Measurements from ENCODE around the gene RFX4. TPM values are rescaled to one million over a fixed set of nuclear protein-coding genes. Genes with fewer than 3 reads are reported as not detected.

The RFX4 gene
- total RNA-seq, 2 experiments from 2014 or later, result not detected

- intact Hi-C loops (cut with micrococcal nuclease), result no loop called here
- no peaks in the 10 kb centered on the region for H3K9me3 Mint-ChIP-seq
- ATAC-seq (no peak), DNase-seq (no peak)
- H3K4me1 Mint-ChIP-seq (ENCODE audit: low read depth), result peaks cover 3% of the 10 kb centered on the region
- no peak overlapping the region for H3K4me3 Mint-ChIP-seq
- no peaks in the 10 kb centered on the region for H3K36me3 Mint-ChIP-seq (ENCODE audit: low read depth)
- peaks cover 2% of the 10 kb centered on the region for H3K27me3 Mint-ChIP-seq
- ChIA-PET CTCF (interaction anchor here (1.0 kb wide), 2 partner anchors 35 to 101 kb away, joined by 3 read pairs; partner anchors contain the start of gene RIC8B), POLR2A (no interaction called here)
- H3K27ac Mint-ChIP-seq, result no peak overlapping the region
- TF ChIP-seq, protein P1, sequence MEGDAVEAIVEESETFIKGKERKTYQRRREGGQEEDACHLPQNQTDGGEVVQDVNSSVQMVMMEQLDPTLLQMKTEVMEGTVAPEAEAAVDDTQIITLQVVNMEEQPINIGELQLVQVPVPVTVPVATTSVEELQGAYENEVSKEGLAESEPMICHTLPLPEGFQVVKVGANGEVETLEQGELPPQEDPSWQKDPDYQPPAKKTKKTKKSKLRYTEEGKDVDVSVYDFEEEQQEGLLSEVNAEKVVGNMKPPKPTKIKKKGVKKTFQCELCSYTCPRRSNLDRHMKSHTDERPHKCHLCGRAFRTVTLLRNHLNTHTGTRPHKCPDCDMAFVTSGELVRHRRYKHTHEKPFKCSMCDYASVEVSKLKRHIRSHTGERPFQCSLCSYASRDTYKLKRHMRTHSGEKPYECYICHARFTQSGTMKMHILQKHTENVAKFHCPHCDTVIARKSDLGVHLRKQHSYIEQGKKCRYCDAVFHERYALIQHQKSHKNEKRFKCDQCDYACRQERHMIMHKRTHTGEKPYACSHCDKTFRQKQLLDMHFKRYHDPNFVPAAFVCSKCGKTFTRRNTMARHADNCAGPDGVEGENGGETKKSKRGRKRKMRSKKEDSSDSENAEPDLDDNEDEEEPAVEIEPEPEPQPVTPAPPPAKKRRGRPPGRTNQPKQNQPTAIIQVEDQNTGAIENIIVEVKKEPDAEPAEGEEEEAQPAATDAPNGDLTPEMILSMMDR (IDR thresholded peaks at IDR 0.05), result no peak
These were observed 157.2 kb downstream of the RFX4 start for GRCh38 chr12:106739815-106740530.

DNA sequence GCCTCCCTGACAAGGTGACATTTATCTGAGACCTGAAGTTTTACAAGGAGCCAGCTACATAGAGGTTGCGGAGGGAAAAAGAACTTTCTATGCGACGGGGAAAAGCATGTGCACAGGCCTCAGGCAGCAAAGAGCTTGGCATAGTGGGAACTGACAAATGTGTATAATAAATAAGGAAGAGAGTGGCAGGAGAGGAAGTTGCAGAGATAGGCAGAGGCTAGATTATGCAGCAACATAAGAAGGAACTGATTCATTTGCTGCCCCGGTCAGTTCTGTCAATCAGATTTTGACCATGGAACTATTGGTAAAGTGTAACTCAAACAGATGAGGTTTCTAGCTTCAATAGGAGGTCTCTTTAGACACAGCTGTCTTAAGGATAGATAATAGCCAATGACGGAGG lies 158.0 kb downstream of the RFX4 start:
- H3K4me3 Mint-ChIP-seq, result no peak overlapping the region
- POLR2A ChIA-PET, result interaction anchor here (1.6 kb wide), 1 partner anchor 17 kb away, joined by 3 read pairs; no protein-coding TSS in a partner anchor

DNA sequence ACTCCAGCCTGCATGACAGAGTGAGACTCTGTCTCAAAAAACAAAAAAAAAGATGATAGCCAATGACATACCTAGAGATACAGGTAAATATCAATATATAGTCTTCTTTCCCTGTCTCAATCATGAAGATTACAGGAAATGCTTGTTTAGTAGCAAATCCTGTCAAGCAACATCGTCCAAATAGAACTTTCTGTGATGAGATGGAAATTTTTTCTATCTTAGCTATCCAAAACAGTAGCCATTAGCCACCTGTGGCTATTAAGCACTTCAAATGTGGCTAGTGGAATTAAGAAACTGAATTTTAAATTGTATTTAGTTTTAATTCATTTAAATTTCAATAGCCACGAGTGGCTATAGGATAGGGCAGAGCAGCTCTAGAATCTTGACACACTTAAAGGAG lies 158.4 kb downstream of the RFX4 start:
- CTCF ChIA-PET, result interaction anchor here (1.0 kb wide), 1 partner anchor 100 kb away, joined by 3 read pairs; no protein-coding TSS in a partner anchor
- DNase-seq, result no peak
- peaks cover 2% of the 10 kb centered on the region for H3K27me3 Mint-ChIP-seq
- ATAC-seq, result no peak
- POLR2A ChIA-PET, result interaction anchor here (1.6 kb wide), 1 partner anchor 17 kb away, joined by 3 read pairs; no protein-coding TSS in a partner anchor
- H3K9me3 Mint-ChIP-seq, result no peaks in the 10 kb centered on the region
- peaks cover 3% of the 10 kb centered on the region for H3K4me1 Mint-ChIP-seq (ENCODE audit: low read depth)
- no peaks in the 10 kb centered on the region for H3K36me3 Mint-ChIP-seq (ENCODE audit: low read depth)
- no peak overlapping the region for H3K27ac Mint-ChIP-seq
- no peak overlapping the region for H3K4me3 Mint-ChIP-seq
- intact Hi-C loops (cut with micrococcal nuclease), result no loop called here
- TF ChIP-seq, protein P1 (IDR thresholded peaks at IDR 0.05), result no peak

More for the DNA sequence above, 158.0 kb downstream of the RFX4 start:
- intact Hi-C loops (cut with micrococcal nuclease), result no loop called here
- H3K36me3 Mint-ChIP-seq (ENCODE audit: low read depth), result no peaks in the 10 kb centered on the region
- H3K9me3 Mint-ChIP-seq, result no peaks in the 10 kb centered on the region
- H3K4me1 Mint-ChIP-seq (ENCODE audit: low read depth), result peaks cover 3% of the 10 kb centered on the region
- no peak for ATAC-seq
- no peak for DNase-seq
- TF ChIP-seq, protein P1 (IDR thresholded peaks at IDR 0.05), result no peak
- CTCF ChIA-PET, result interaction anchor here (1.0 kb wide), 1 partner anchor 100 kb away, joined by 3 read pairs; no protein-coding TSS in a partner anchor
- H3K27ac Mint-ChIP-seq, result no peak overlapping the region
- H3K27me3 Mint-ChIP-seq, result peaks cover 2% of the 10 kb centered on the region

- DNase-seq (no peak), ATAC-seq (no peak)
- Mint-ChIP-seq H3K36me3 (ENCODE audit: low read depth) (no peaks in the 10 kb centered on the region), H3K27me3 (peaks cover 2% of the 10 kb centered on the region), H3K9me3 (no peaks in the 10 kb centered on the region), H3K27ac (no peak overlapping the region), H3K4me3 (no peak overlapping the region), H3K4me1 (ENCODE audit: low read depth) (peaks cover 17% of the 10 kb centered on the region)
- CTCF ChIA-PET, result no interaction called here
- TF ChIP-seq, protein P1 (IDR thresholded peaks at IDR 0.05), result no peak
- POLR2A ChIA-PET, result no interaction called here
- intact Hi-C loops (cut with micrococcal nuclease), result no loop called here
These were observed 160.6 kb downstream of the RFX4 start for GRCh38 chr12:106743270-106743988.

DNA sequence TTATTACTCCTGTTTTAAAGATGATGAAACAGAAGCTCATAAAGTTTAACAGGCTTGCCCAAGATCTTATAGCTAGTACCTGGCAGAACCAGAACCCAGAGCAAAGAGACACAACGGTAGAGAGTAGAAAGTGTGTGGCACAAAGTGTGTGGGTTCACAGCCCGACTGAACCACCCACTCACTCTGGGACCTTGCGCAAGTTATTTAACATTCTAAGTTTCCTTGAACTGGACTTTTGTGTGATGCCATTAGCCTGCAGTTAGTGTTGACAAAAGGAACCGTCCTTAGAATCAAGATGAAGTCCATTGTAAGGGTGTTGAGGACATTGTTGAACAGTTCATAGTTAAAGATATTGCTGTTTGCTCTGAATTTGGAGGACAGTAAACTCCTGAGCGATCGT lies 161.8 kb downstream of the RFX4 start:
- H3K27me3 Mint-ChIP-seq, result peaks cover 1% of the 10 kb centered on the region
- intact Hi-C loops (cut with micrococcal nuclease), result no loop called here
- no peaks in the 10 kb centered on the region for H3K9me3 Mint-ChIP-seq
- ChIA-PET CTCF (no interaction called here), POLR2A (no interaction called here)
- H3K4me3 Mint-ChIP-seq, result no peak overlapping the region
- peaks cover 20% of the 10 kb centered on the region for H3K4me1 Mint-ChIP-seq (ENCODE audit: low read depth)
- DNase-seq (no peak), ATAC-seq (no peak)
- TF ChIP-seq, protein P1 (IDR thresholded peaks at IDR 0.05), result no peak
- H3K36me3 Mint-ChIP-seq (ENCODE audit: low read depth), result no peaks in the 10 kb centered on the region
- H3K27ac Mint-ChIP-seq, result no peak overlapping the region
